ENCODE measurements around the gene TMEM253. TPM values are rescaled to one million over a fixed set of nuclear protein-coding genes. Genes with fewer than 3 reads are reported as not detected.

Gene TMEM253
- total RNA-seq, 1 donor from 2014 or later: not detected

- Histone ChIP-seq H3K27me3 (no peaks in the 10 kb centered on the region), H3K4me3 (no peak overlapping the region), H3K4me1 (peaks cover 39% of the 10 kb centered on the region), H3K36me3 (no peaks in the 10 kb centered on the region), H3K27ac (peak overlapping the region; percentile 99), H3K9me3 (no peaks in the 10 kb centered on the region)
- no peak for DNase-seq (ENCODE audit: extremely low spot score in 2 of 2)
- intact Hi-C loops (cut with DNase I): no loop called here
- no peak for TF ChIP-seq CTCF (IDR thresholded peaks at IDR 0.05)
- no peak for TF ChIP-seq POLR2A (IDR thresholded peaks at IDR 0.05)
- TF ChIP-seq POLR2AphosphoS5 (IDR thresholded peaks at IDR 0.05; ENCODE audit: insufficient read depth in 1 of 2, low read depth in 1 of 2): peak; percentile 6 to 25
Observed at GRCh38 chr14:21107283-21107800, 6.5 kb downstream of the TMEM253 start.

- H3K36me3 ChIP-seq: no peaks in the 10 kb centered on the region
- TF ChIP-seq CTCF (IDR thresholded peaks at IDR 0.05) (no peak), POLR2A (IDR thresholded peaks at IDR 0.05) (no peak), POLR2AphosphoS5 (IDR thresholded peaks at IDR 0.05; ENCODE audit: insufficient read depth in 1 of 2, low read depth in 1 of 2) (no peak)
- intact Hi-C loops (cut with DNase I): no loop called here
- H3K9me3 ChIP-seq: no peaks in the 10 kb centered on the region
- H3K27ac ChIP-seq: no peak overlapping the region
- no peak overlapping the region for H3K4me3 ChIP-seq
- no peaks in the 10 kb centered on the region for H3K27me3 ChIP-seq
- H3K4me1 ChIP-seq: peaks cover 29% of the 10 kb centered on the region
- no peak for DNase-seq (ENCODE audit: extremely low spot score in 2 of 2)
Observed at GRCh38 chr14:21108791-21109190, 7.9 kb downstream of the TMEM253 start.

- TF ChIP-seq CTCF (IDR thresholded peaks at IDR 0.05) (no peak), POLR2AphosphoS5 (IDR thresholded peaks at IDR 0.05; ENCODE audit: insufficient read depth in 1 of 2, low read depth in 1 of 2) (peak in 1 of 2 donors; percentile 16), POLR2A (IDR thresholded peaks at IDR 0.05) (no peak)
- peaks cover 28% of the 10 kb centered on the region for H3K4me1 ChIP-seq
- no peak overlapping the region for H3K27ac ChIP-seq
- H3K27me3 ChIP-seq: no peaks in the 10 kb centered on the region
- intact Hi-C loops (cut with DNase I): no loop called here
- no peaks in the 10 kb centered on the region for H3K9me3 ChIP-seq
- no peak for DNase-seq (ENCODE audit: extremely low spot score in 2 of 2)
- no peak overlapping the region for H3K4me3 ChIP-seq
- H3K36me3 ChIP-seq: no peaks in the 10 kb centered on the region
Observed at GRCh38 chr14:21109377-21110138, 8.7 kb downstream of the TMEM253 start.

GRCh38 chr14:21112255-21112654 lies 11.4 kb downstream of the TMEM253 start:
- H3K36me3 ChIP-seq: no peaks in the 10 kb centered on the region
- peaks cover under 1% of the 10 kb centered on the region for H3K4me1 ChIP-seq
- intact Hi-C loops (cut with DNase I): no loop called here
- H3K9me3 ChIP-seq: no peaks in the 10 kb centered on the region
- H3K4me3 ChIP-seq: no peak overlapping the region
- no peak for DNase-seq (ENCODE audit: extremely low spot score in 2 of 2)
- H3K27me3 ChIP-seq: no peaks in the 10 kb centered on the region
- H3K27ac ChIP-seq: no peak overlapping the region
- no peak for TF ChIP-seq POLR2AphosphoS5 (IDR thresholded peaks at IDR 0.05; ENCODE audit: insufficient read depth in 1 of 2, low read depth in 1 of 2)
- no peak for TF ChIP-seq CTCF (IDR thresholded peaks at IDR 0.05)
- TF ChIP-seq POLR2A (IDR thresholded peaks at IDR 0.05): no peak

- H3K36me3 ChIP-seq: no peaks in the 10 kb centered on the region
- no peaks in the 10 kb centered on the region for H3K27me3 ChIP-seq
- intact Hi-C loops (cut with DNase I): no loop called here
- DNase-seq (ENCODE audit: extremely low spot score in 2 of 2): no peak
- H3K27ac ChIP-seq: no peak overlapping the region
- no peak for TF ChIP-seq CTCF (IDR thresholded peaks at IDR 0.05)
- TF ChIP-seq POLR2A (IDR thresholded peaks at IDR 0.05): no peak
- H3K4me3 ChIP-seq: no peak overlapping the region
- no peaks in the 10 kb centered on the region for H3K4me1 ChIP-seq
- H3K9me3 ChIP-seq: no peaks in the 10 kb centered on the region
Observed at GRCh38 chr14:21113369-21113768, 12.5 kb downstream of the TMEM253 start.

All from vagina (tissue), 2 donors.